Stimulated activated CD8-positive, alpha-beta memory T cell treated with anti-CD3 and anti-CD28 coated beads, Interleukin-12 subunit alpha, Interleukin-12 subunit beta, amount 100 ng/mL, for 1 hour (primary cell): ENCODE measurements around the gene OXA1L.
"Not testable (repeated sequence)": the region's sequence is repeated elsewhere in the genome, so short reads cannot be mapped to it uniquely, and the experiment has no call there.

Experiments used
- DNase-seq: peaks from one replicate; pipeline ENCODE4 v3.0.0-alpha.2; 2020; ENCODE audit warnings: low read depth

The OXA1L gene

GRCh38 chr14:22766457-22767322, at the start of gene OXA1L:
Gene OXA1L (plus strand): TSS chr14:22766688. CDS start chr14:22766702, 14 bp downstream.
- peak; percentile 95 for DNase-seq

GRCh38 chr14:22718091-22718490, 48.4 kb upstream of the OXA1L start:
- DNase-seq, result no peak

GRCh38 chr14:22721213-22721612, 45.3 kb upstream of the OXA1L start:
- DNase-seq, result no peak

GRCh38 chr14:22723815-22724214, 42.7 kb upstream of the OXA1L start:
- no peak for DNase-seq

GRCh38 chr14:22724847-22725246, 41.6 kb upstream of the OXA1L start:
- DNase-seq, result not testable (repeated sequence)

GRCh38 chr14:22725374-22725773, 41.1 kb upstream of the OXA1L start:
- not testable (repeated sequence) for DNase-seq

- no peak for DNase-seq
Measured at GRCh38 chr14:22726012-22726411, 40.5 kb upstream of the OXA1L start.

GRCh38 chr14:22732062-22732461, 34.4 kb upstream of the OXA1L start:
- DNase-seq, result not testable (repeated sequence)

- no peak for DNase-seq
Measured at GRCh38 chr14:22733829-22734228, 32.7 kb upstream of the OXA1L start.

GRCh38 chr14:22735096-22735495, 31.4 kb upstream of the OXA1L start:
- no peak for DNase-seq

- not testable (repeated sequence) for DNase-seq
Measured at GRCh38 chr14:22736384-22736783, 30.1 kb upstream of the OXA1L start.

GRCh38 chr14:22737052-22737451, 29.4 kb upstream of the OXA1L start:
- DNase-seq, result no peak

GRCh38 chr14:22739423-22739822, 27.1 kb upstream of the OXA1L start:
- DNase-seq, result no peak

GRCh38 chr14:22740020-22740419, 26.5 kb upstream of the OXA1L start:
- no peak for DNase-seq

- DNase-seq, result no peak
Measured at GRCh38 chr14:22747769-22748168, 18.7 kb upstream of the OXA1L start.

GRCh38 chr14:22748206-22748605, 18.3 kb upstream of the OXA1L start:
- DNase-seq, result no peak

GRCh38 chr14:22748631-22749068, 17.8 kb upstream of the OXA1L start:
- DNase-seq, result no peak

- DNase-seq, result no peak
Measured at GRCh38 chr14:22752422-22752821, 14.1 kb upstream of the OXA1L start.

GRCh38 chr14:22753586-22753985, 12.9 kb upstream of the OXA1L start:
- DNase-seq, result no peak

GRCh38 chr14:22757972-22758650, 8.4 kb upstream of the OXA1L start:
- not testable (repeated sequence) for DNase-seq

- no peak for DNase-seq
Measured at GRCh38 chr14:22761734-22762133, 4.8 kb upstream of the OXA1L start.

GRCh38 chr14:22764382-22764781, 2.1 kb upstream of the OXA1L start:
- DNase-seq, result no peak

- DNase-seq, result no peak
Measured at GRCh38 chr14:22767323-22767589, 768 bp downstream of the OXA1L start.

GRCh38 chr14:22768947-22769346, 2.5 kb downstream of the OXA1L start:
- no peak for DNase-seq
